Measurements from ENCODE around the gene WDR5. TPM values are rescaled to one million over a fixed set of nuclear protein-coding genes. Genes with fewer than 3 reads are reported as not detected.
A peak's percentile ranks its signal among the peaks of the same experiment; 100 is the strongest.

The WDR5 gene
- total RNA-seq, 2 donors from 2014 or later: 18.3 to 18.4 TPM

- ATAC-seq: peak; percentile 88
- Mint-ChIP-seq H3K27me3 (peaks cover 4% of the 10 kb centered on the region), H3K27ac (peak overlapping the region; percentile 87), H3K4me1 (peaks cover 30% of the 10 kb centered on the region), H3K36me3 (ENCODE audit: low read depth) (no peaks in the 10 kb centered on the region), H3K4me3 (peak overlapping the region; percentile 37)
- H3K9me3 ChIP-seq (ENCODE audit: control insufficient read depth, low read length, poor library complexity, severe bottlenecking): no peaks in the 10 kb centered on the region
- DNase-seq: no peak
These were observed 49.7 kb downstream of the WDR5 start for GRCh38 chr9:134185536-134186011.

GRCh38 chr9:134186471-134187109 lies 50.7 kb downstream of the WDR5 start:
- H3K4me1 Mint-ChIP-seq: peaks cover 25% of the 10 kb centered on the region
- no peak overlapping the region for H3K27ac Mint-ChIP-seq
- H3K36me3 Mint-ChIP-seq (ENCODE audit: low read depth): no peaks in the 10 kb centered on the region

GRCh38 chr9:134187110-134187531 lies 51.2 kb downstream of the WDR5 start:
- no peaks in the 10 kb centered on the region for H3K9me3 ChIP-seq (ENCODE audit: control insufficient read depth, low read length, poor library complexity, severe bottlenecking)
- H3K36me3 Mint-ChIP-seq (ENCODE audit: low read depth): peaks cover 2% of the 10 kb centered on the region
- H3K27me3 Mint-ChIP-seq: no peaks in the 10 kb centered on the region
- no peak overlapping the region for H3K4me3 Mint-ChIP-seq
- no peak for DNase-seq
- no peak for ATAC-seq
- H3K27ac Mint-ChIP-seq: no peak overlapping the region
- H3K4me1 Mint-ChIP-seq: peaks cover 25% of the 10 kb centered on the region

More at GRCh38 chr9:134186471-134187109, 50.7 kb downstream of the WDR5 start:
- Mint-ChIP-seq H3K27me3 (no peaks in the 10 kb centered on the region), H3K4me3 (no peak overlapping the region)
- no peaks in the 10 kb centered on the region for H3K9me3 ChIP-seq (ENCODE audit: control insufficient read depth, low read length, poor library complexity, severe bottlenecking)
- no peak for DNase-seq
- ATAC-seq: no peak

GRCh38 chr9:134187891-134188385 lies 52.1 kb downstream of the WDR5 start:
- H3K36me3 Mint-ChIP-seq (ENCODE audit: low read depth): peaks cover 2% of the 10 kb centered on the region
- no peak overlapping the region for H3K4me3 Mint-ChIP-seq
- no peak overlapping the region for H3K27ac Mint-ChIP-seq
- H3K27me3 Mint-ChIP-seq: no peaks in the 10 kb centered on the region
- H3K9me3 ChIP-seq (ENCODE audit: control insufficient read depth, low read length, poor library complexity, severe bottlenecking): no peaks in the 10 kb centered on the region
- H3K4me1 Mint-ChIP-seq: peaks cover 17% of the 10 kb centered on the region
- no peak for DNase-seq
- no peak for ATAC-seq

- H3K9me3 ChIP-seq (ENCODE audit: control insufficient read depth, low read length, poor library complexity, severe bottlenecking): no peaks in the 10 kb centered on the region
These were observed 52.7 kb downstream of the WDR5 start for GRCh38 chr9:134188386-134189144.

GRCh38 chr9:134189145-134189469 lies 53.2 kb downstream of the WDR5 start:
- H3K9me3 ChIP-seq (ENCODE audit: control insufficient read depth, low read length, poor library complexity, severe bottlenecking): no peaks in the 10 kb centered on the region
- no peak for ATAC-seq
- Mint-ChIP-seq H3K27ac (no peak overlapping the region), H3K4me1 (peaks cover 17% of the 10 kb centered on the region), H3K4me3 (no peak overlapping the region), H3K36me3 (ENCODE audit: low read depth) (peaks cover 2% of the 10 kb centered on the region), H3K27me3 (no peaks in the 10 kb centered on the region)
- DNase-seq: no peak

More at GRCh38 chr9:134188386-134189144, 52.7 kb downstream of the WDR5 start:
- no peak overlapping the region for H3K4me3 Mint-ChIP-seq
- DNase-seq (no peak), ATAC-seq (no peak)
- H3K36me3 Mint-ChIP-seq (ENCODE audit: low read depth): peaks cover 2% of the 10 kb centered on the region
- peaks cover 17% of the 10 kb centered on the region for H3K4me1 Mint-ChIP-seq
- no peak overlapping the region for H3K27ac Mint-ChIP-seq
- H3K27me3 Mint-ChIP-seq: no peaks in the 10 kb centered on the region

GRCh38 chr9:134189470-134190231 lies 53.8 kb downstream of the WDR5 start:
- Mint-ChIP-seq H3K4me1 (peaks cover 17% of the 10 kb centered on the region), H3K27me3 (no peaks in the 10 kb centered on the region), H3K36me3 (ENCODE audit: low read depth) (peaks cover 2% of the 10 kb centered on the region), H3K4me3 (no peak overlapping the region), H3K27ac (no peak overlapping the region)
- no peak for ATAC-seq
- no peak for DNase-seq
- H3K9me3 ChIP-seq (ENCODE audit: control insufficient read depth, low read length, poor library complexity, severe bottlenecking): no peaks in the 10 kb centered on the region

- no peaks in the 10 kb centered on the region for H3K9me3 ChIP-seq (ENCODE audit: control insufficient read depth, low read length, poor library complexity, severe bottlenecking)
These were observed 54.6 kb downstream of the WDR5 start for GRCh38 chr9:134190232-134191121.

GRCh38 chr9:134191455-134192209 lies 55.8 kb downstream of the WDR5 start:
- H3K4me3 Mint-ChIP-seq: no peak overlapping the region
- peak overlapping the region; percentile 37 for H3K27ac Mint-ChIP-seq
- H3K4me1 Mint-ChIP-seq: peaks cover 17% of the 10 kb centered on the region
- ATAC-seq (no peak), DNase-seq (no peak)
- no peaks in the 10 kb centered on the region for H3K9me3 ChIP-seq (ENCODE audit: control insufficient read depth, low read length, poor library complexity, severe bottlenecking)
- peaks cover 2% of the 10 kb centered on the region for H3K36me3 Mint-ChIP-seq (ENCODE audit: low read depth)
- no peaks in the 10 kb centered on the region for H3K27me3 Mint-ChIP-seq

More at GRCh38 chr9:134190232-134191121, 54.6 kb downstream of the WDR5 start:
- Mint-ChIP-seq H3K4me1 (peaks cover 19% of the 10 kb centered on the region), H3K27ac (peak overlapping the region; percentile 37), H3K36me3 (ENCODE audit: low read depth) (peaks cover 2% of the 10 kb centered on the region), H3K27me3 (no peaks in the 10 kb centered on the region), H3K4me3 (no peak overlapping the region)
- no peak for ATAC-seq
- DNase-seq: no peak

- Mint-ChIP-seq H3K4me3 (no peak overlapping the region), H3K27ac (peak overlapping the region; percentile 37), H3K4me1 (peaks cover 20% of the 10 kb centered on the region), H3K27me3 (no peaks in the 10 kb centered on the region), H3K36me3 (ENCODE audit: low read depth) (peaks cover 2% of the 10 kb centered on the region)
- ATAC-seq (no peak), DNase-seq (no peak)
- H3K9me3 ChIP-seq (ENCODE audit: control insufficient read depth, low read length, poor library complexity, severe bottlenecking): no peaks in the 10 kb centered on the region
These were observed 56.5 kb downstream of the WDR5 start for GRCh38 chr9:134192311-134192950.

GRCh38 chr9:134192951-134193731 lies 57.3 kb downstream of the WDR5 start:
- no peaks in the 10 kb centered on the region for H3K9me3 ChIP-seq (ENCODE audit: control insufficient read depth, low read length, poor library complexity, severe bottlenecking)
- no peak overlapping the region for H3K4me3 Mint-ChIP-seq
- DNase-seq (no peak), ATAC-seq (no peak)
- H3K27ac Mint-ChIP-seq: no peak overlapping the region
- no peaks in the 10 kb centered on the region for H3K27me3 Mint-ChIP-seq
- peaks cover 24% of the 10 kb centered on the region for H3K4me1 Mint-ChIP-seq
- H3K36me3 Mint-ChIP-seq (ENCODE audit: low read depth): peaks cover 2% of the 10 kb centered on the region

All from T-helper 17 cell (primary cell).